ENCODE measurements around the gene SLC35F6. TPM values are rescaled to one million over a fixed set of nuclear protein-coding genes. Genes with fewer than 3 reads are reported as not detected.

SLC35F6 gene
- total and polyA plus RNA-seq, 9 of the 15 experiments (the other 6 are each of a cell fraction or from before 2014, with no cell fraction given) = 11.9 to 47.3 (median 22.5) TPM

DNA sequence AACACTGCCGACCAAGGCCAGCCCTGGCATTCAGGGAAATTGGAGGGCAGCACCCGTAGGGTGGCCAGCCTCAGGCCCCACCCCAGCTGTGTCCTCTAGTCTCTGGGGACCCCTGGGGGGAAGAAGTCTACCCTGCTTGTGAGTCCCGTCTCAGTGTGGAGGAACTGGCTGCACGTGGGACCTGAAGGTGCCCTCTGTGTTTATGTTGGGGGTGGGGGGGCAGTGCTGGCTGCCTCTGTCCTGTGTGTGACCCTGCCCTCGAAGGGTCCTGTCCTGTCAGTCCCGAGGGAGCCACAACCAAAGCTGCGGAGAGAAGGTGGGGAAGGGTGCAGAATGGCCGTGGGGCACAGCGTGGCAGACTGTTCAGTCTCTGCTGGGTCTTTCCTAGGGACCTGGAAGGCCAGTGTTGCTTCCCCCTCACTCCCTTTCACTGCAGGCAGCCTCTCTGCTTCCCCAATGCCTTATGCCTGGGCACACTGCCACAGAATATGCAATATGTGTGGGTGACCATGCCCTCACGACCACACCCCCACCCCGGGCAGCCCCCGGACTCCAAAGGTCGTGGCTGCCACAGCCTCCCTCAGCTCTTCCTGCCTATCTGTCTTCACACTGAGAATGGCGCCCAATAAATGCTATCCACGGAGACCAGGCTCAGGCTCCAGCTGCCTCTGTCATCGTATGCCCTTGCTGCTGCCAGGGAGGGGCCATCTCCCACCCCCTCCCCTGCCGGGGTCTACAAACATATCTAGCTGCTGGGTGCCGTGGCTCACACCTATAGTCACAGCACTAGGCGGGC is 33.3 kb upstream of the SLC35F6 start:
- no peak overlapping the region for H3K4me3 ChIP-seq
- BruUV-seq (replicated peaks) = no TSS peak
- H3K9me3 ChIP-seq (replicated peaks; ENCODE audit: control insufficient read depth, insufficient read depth, low read depth, low read length) = no peaks in the 10 kb centered on the region
- in situ Hi-C loops (cut with MboI) = no loop called here
- FAIRE-seq = no peak
- H3K27ac ChIP-seq (ENCODE audit: extremely low read depth, low read depth, low read length) = no peak overlapping the region
- no peak for DNase-seq (ENCODE audit: extremely low read depth in 1 of 4, low spot score in 3 of 4)
- ChIA-PET CTCF (ENCODE audit: low intra/inter-chr PET ratio) (no interaction called here), POLR2A (interaction anchor here (1.5 kb wide), 1 partner anchor 10 kb away, joined by 4 read pairs; no protein-coding TSS in a partner anchor)
- peaks cover 0 to 9% of the 10 kb centered on the region in 2 experiments; a peak in 2 of 5 replicates for H3K4me1 ChIP-seq (replicated peaks in 1 of 2; ENCODE audit: control insufficient read depth in 2 of 2, insufficient read depth in 2 of 2, low read length in 2 of 2)
- no peaks in the 10 kb centered on the region for H4K20me1 ChIP-seq (replicated peaks; ENCODE audit: control insufficient read depth, insufficient read depth, low read length)
- no peaks in the 10 kb centered on the region for H3K79me2 ChIP-seq (ENCODE audit: control insufficient read depth, insufficient read depth, low read length)
- peaks cover 5 to 31% of the 10 kb centered on the region in 2 experiments; a peak in 4 of 5 replicates for H3K27me3 ChIP-seq (ENCODE audit: control insufficient read depth in 2 of 2, insufficient read depth in 2 of 2, low read length in 2 of 2)
- no peak for ATAC-seq
- no peak overlapping the region for H2AFZ ChIP-seq (ENCODE audit: low read depth, low read length)
- H3K36me3 ChIP-seq (ENCODE audit: control insufficient read depth, insufficient read depth, low read length) = no peaks in the 10 kb centered on the region
- H3K9ac ChIP-seq (ENCODE audit: insufficient read depth in 1 of 2, low read depth in 2 of 2, low read length in 2 of 2) = peak overlapping the region in 1 of 2 experiments; percentile 64; a peak in 1 of 4 replicates
- no peaks in the 10 kb centered on the region for H3K9me1 ChIP-seq (ENCODE audit: control insufficient read depth, insufficient read depth, low read length)
- no peak overlapping the region for H3K4me2 ChIP-seq (ENCODE audit: insufficient read depth, low read length)
- no peak for TF ChIP-seq ZNF830 (CRISPR knock-in tag; IDR thresholded peaks at IDR 0.05)
- TF ChIP-seq ZNF740 (CRISPR knock-in tag; IDR thresholded peaks at IDR 0.05) = peak; percentile 64; the same call in 1 of the 2 replicates
- no peak for TF ChIP-seq ZNF740 (tag; IDR thresholded peaks at IDR 0.05)
- 15% methylated on average over 19 of the region's 19 CpGs for WGBS (ENCODE audit: insufficient coverage, low coverage, missing lambda C conversion rate)
- intact Hi-C loops (cut with micrococcal nuclease) = no loop called here

All from K562 (cell line).